Right hindlimb (tissue), 1 donor: ENCODE results near the gene MSMP.

ENCODE experiments used
- DNase-seq: peaks from one replicate; pipeline ENCODE4 v3.0.0-alpha.2; 2018

The MSMP gene

DNA sequence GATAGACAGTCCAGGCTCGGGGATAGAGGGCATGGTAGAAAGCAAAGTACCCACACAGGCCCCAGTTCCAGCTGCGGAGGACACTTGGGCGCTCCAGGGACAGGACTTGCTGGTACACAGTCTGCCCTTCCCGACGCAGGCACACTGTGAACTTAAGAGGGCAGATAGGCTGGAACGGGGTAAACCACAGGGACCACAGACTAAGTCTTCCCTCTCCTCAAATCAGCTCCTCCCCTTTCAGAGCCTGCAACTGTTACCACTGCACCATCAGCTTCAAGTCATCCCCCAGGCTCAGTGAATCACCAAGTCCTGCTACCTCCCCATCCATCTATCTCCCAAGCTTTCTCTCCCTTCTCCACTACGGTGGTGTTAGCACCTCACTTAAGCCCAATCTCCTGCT is 12.3 kb downstream of the MSMP start:
- DNase-seq, result peak; percentile 17

DNA sequence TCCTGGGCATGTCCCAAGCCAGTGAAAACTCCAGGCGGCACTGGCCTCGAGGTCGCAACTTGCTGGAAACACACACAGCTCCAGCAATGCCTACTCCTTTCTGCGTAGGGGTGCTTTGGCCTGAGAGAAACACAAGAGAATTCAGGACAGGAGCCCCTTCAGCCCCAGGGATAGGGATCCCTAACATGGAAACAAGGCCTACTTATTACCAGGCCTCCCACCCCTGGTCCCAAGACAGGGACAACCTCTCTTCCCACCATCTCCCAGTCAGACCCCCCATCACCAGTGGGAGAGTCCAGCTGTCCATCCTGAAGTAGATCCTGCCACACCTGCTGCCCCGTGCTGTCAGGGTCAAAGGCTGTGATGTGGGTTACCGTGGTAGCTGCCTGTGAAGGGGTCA is 13.8 kb downstream of the MSMP start:
- DNase-seq, result no peak

GRCh38 chr9:35738924-35739323 is 15.2 kb downstream of the MSMP start:
- DNase-seq, result no peak

- no peak for DNase-seq
These were observed 15.9 kb downstream of the MSMP start for GRCh38 chr9:35738186-35738585.

DNA sequence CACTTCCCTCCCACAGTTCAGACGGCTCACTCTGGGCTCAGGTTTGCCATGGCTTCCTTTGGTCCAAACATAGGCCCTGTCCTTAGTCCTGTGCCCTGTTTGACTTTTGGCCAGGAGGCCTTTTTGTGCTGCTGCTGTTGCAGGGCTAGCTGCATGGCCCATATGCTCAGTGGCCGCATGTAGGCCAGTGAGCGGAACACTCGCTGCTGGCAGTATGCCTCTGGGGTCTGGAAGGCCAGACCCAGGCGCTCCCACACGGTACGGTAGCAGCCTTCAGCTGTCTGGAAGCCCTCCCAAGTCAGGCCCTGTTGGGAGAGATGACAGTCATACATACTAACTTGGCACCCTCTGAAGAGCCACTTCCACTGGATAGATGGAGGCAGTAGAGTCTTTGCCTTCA is 16.9 kb downstream of the MSMP start:
- no peak for DNase-seq

DNA sequence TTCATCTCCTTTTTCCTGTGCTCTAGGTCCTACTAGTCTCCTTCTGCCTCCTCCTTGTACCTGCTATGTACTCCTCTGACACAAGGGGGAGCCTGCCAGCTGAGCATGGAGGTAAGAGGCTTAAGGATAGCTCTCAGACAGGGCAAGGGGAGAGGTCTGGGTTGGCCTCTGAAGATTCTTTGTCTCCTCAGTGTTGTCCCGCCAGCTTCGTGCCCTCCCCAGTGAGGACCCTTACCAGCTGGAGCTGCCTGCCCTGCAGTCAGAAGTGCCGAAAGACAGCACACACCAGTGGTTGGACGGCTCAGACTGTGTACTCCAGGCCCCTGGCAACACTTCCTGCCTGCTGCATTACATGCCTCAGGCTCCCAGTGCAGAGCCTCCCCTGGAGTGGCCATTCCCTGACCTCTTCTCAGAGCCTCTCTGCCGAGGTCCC is 17.9 kb downstream of the MSMP start:
- peak; percentile 71 for DNase-seq

- no peak for DNase-seq
These were observed 20.0 kb downstream of the MSMP start for GRCh38 chr9:35734096-35734495.

GRCh38 chr9:35732800-35733541 is 21.1 kb downstream of the MSMP start:
- DNase-seq, result no peak

- peak; percentile 98 for DNase-seq
These were observed 21.8 kb downstream of the MSMP start, which contains the start of the genes CREB3 and TLN1 for GRCh38 chr9:35732185-35732799. TSS of gene CREB3 (plus strand) at chr9:35732666. CDS start at chr9:35732773, 107 bp downstream. TSS of gene TLN1 (minus strand) at chr9:35732195. CDS start at chr9:35725694, 6,501 bp downstream.

DNA sequence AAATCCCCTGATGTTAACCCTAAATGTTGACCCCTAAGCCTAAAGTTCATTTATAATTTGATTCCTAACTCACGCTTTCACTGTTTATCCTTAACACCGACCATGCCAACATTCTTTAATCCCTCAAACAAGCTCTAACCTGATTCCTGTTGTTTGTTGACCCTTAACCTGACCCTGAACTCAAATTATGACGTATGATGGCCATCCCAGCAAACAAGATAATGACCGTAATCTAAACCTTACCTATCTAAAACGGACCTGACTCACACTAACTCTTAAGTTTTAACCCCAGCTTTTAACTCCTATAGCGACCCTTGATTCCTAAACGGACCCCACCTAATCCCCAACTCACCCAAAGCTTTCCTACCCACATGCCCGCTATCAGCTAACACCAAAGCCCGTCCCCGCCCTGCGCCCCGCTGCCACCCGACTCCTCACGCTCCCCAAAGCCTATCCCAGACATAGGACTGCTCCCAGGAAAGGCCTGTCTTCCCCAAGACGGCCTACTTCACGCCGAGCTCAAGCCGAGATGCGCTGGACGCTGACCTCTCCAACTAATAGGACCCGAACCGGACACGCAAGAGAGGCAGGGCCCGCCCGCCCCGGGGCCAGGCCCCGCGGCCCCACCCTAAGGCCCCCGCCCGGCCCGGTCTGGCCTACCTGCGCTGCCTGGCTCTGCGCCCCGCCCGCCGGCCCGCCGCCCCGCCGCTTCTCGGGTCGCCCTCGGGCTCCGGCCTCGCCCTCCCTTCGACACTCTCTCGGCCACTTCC is 22.5 kb downstream of the MSMP start:
- DNase-seq, result no peak

DNA sequence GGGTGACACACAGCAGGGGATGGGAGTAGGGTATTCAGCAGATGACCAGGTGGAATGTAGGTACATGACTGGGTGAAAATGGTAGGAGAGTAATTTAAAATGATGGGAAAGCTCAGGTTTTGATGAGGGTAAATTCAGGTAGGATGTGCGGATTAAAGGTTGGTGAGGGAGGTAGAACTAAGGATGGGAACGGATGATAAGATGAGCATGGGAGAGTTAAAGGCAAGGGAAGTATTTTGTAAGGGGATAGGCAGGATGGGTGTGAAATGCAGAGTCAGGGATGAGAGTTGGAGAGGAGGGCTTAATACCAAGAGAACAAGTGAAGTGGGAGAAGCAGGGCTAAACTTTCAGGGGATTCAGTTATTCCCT is 23.6 kb downstream of the MSMP start:
- no peak for DNase-seq

GRCh38 chr9:35729700-35730485 is 24.2 kb downstream of the MSMP start:
- DNase-seq, result peak; percentile 60

- no peak for DNase-seq
These were observed 25.0 kb downstream of the MSMP start for GRCh38 chr9:35729101-35729500.

GRCh38 chr9:35728041-35728971 is 25.8 kb downstream of the MSMP start:
- DNase-seq, result peak; percentile 79

DNA sequence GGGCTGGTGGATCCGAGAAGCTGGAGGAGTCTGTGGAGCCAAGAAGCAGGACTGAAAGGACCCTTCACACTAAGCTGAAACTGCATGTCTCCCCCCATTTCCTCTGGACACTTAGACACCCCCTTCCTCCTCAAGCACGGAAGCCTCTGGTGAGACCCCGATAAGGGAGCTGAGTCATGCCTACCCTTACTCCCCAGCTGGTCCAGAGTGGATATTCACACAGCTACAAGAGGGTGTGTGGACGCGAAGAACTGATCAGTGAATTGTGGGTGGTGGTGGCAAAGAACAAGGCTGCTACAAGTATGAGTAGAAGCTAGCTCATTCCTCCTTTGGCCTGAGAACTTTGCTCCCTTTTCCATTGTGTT is 26.4 kb downstream of the MSMP start:
- no peak for DNase-seq

DNA sequence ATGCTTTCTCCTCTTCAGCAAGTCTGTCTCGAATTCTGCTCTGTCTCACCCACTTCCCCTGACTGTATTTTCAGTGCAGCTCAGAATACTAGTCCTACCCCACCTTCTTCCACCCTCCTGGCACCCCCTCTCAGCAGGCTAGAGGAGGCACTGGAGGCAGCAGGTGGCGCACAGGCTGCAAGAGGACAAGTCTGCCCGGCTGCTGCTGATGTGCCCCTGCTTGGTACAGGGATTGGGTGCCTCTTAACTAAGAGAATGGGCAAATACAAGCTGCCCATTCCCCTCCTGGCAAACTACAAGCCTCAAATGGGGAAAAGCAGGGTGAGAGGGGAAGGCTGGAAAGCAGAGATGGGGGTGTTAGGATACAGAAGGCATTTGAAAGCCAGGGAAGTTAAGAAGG is 27.1 kb downstream of the MSMP start:
- no peak for DNase-seq

- no peak for DNase-seq
These were observed 28.7 kb downstream of the MSMP start for GRCh38 chr9:35725362-35725761.

GRCh38 chr9:35723908-35724307 is 30.2 kb downstream of the MSMP start:
- DNase-seq, result no peak

DNA sequence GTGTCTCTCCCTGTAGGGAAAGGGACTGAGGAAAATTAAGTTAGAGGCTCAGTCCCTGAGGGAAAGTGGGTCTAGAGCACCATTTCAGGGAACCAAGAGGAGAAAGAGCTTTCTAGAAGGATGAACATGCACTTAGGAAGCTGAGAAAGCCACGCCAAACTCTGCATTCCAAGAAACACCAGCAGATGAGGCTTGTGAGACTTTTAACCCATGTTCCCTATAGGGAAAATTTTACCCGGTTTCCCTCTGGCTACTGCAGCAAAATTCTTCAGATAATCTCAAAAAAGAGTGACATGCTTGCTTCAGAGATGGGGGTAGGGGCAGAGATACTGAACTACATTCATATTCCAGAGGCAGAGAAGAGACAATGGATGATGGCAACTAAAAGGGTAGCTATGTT is 30.6 kb downstream of the MSMP start:
- no peak for DNase-seq

GRCh38 chr9:35719546-35719945 is 34.5 kb downstream of the MSMP start:
- DNase-seq, result no peak

- DNase-seq, result no peak
These were observed 35.2 kb downstream of the MSMP start for GRCh38 chr9:35718721-35719511.
